ENCODE data around the gene SND1.

SND1 gene

DNA sequence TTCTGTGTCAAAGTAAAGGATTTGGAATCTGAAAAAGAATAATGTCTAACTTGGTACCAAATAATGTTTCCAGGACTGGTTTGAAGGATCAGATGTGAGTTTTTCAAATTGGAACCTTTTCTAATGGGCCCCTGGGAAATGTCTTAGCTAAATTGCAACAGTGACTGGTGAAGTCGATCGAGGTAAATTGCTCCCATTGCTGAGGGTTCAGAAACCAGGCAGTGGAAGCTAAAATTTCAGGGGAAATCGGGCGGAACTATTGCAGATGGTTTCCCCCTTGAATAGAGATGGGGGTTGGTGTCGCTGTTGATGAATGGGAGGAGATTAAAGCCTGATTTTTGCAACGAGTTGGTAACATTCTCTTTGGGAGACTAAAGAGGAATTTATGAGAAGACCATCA lies 112.7 kb downstream of the SND1 start:
- TF ChIP-seq, protein P1, sequence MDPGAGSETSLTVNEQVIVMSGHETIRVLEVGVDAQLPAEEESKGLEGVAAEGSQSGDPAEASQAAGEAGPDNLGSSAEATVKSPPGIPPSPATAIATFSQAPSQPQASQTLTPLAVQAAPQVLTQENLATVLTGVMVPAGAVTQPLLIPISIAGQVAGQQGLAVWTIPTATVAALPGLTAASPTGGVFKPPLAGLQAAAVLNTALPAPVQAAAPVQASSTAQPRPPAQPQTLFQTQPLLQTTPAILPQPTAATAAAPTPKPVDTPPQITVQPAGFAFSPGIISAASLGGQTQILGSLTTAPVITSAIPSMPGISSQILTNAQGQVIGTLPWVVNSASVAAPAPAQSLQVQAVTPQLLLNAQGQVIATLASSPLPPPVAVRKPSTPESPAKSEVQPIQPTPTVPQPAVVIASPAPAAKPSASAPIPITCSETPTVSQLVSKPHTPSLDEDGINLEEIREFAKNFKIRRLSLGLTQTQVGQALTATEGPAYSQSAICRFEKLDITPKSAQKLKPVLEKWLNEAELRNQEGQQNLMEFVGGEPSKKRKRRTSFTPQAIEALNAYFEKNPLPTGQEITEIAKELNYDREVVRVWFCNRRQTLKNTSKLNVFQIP (CRISPR knock-in tag; IDR thresholded peaks at IDR 0.05; ENCODE audit: borderline replicate concordance, low read depth) = no peak
- TF ChIP-seq GLIS3 (CRISPR knock-in tag; IDR thresholded peaks at IDR 0.05) (no peak), ZNF8 (CRISPR knock-in tag; IDR thresholded peaks at IDR 0.05) (no peak)
- TF ChIP-seq, protein P2, sequence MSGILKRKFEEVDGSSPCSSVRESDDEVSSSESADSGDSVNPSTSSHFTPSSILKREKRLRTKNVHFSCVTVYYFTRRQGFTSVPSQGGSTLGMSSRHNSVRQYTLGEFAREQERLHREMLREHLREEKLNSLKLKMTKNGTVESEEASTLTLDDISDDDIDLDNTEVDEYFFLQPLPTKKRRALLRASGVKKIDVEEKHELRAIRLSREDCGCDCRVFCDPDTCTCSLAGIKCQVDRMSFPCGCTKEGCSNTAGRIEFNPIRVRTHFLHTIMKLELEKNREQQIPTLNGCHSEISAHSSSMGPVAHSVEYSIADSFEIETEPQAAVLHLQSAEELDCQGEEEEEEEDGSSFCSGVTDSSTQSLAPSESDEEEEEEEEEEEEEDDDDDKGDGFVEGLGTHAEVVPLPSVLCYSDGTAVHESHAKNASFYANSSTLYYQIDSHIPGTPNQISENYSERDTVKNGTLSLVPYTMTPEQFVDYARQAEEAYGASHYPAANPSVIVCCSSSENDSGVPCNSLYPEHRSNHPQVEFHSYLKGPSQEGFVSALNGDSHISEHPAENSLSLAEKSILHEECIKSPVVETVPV (CRISPR knock-in tag; IDR thresholded peaks at IDR 0.05) = no peak
- ATAC-seq = no peak

DNA sequence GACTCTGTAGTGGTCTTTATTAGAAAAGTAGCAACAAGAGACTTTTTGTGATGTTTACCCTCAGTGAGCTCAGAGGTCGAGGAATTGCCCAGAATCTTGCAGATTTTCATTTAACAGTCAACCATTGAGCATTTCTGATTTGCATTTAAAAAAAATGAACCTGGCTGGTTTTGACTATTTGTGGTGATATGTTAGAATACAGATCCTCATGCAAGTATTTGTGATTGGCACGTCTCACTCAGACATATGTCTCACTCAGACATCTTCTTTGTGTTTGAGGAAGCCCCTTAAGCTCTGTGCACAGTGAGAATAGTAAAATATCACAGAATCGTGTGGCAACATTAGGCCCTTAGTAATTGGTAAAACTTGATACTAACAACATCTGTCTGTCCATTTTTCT lies 113.2 kb downstream of the SND1 start:
- TF ChIP-seq RARB (CRISPR knock-in tag; IDR thresholded peaks at IDR 0.05) = no peak
- no peak for TF ChIP-seq TCF4 (CRISPR knock-in tag; IDR thresholded peaks at IDR 0.05; ENCODE audit: borderline replicate concordance)
- no peak for TF ChIP-seq TOX (CRISPR knock-in tag; IDR thresholded peaks at IDR 0.05; ENCODE audit: borderline replicate concordance)
- no peak for TF ChIP-seq ZFP3 (CRISPR knock-in tag; IDR thresholded peaks at IDR 0.05)
- no peak for TF ChIP-seq BACH2 (CRISPR knock-in tag; IDR thresholded peaks at IDR 0.05; ENCODE audit: borderline replicate concordance)
- no peak for TF ChIP-seq PPARA (CRISPR knock-in tag; IDR thresholded peaks at IDR 0.05; ENCODE audit: borderline replicate concordance)
- TF ChIP-seq ESRRG (CRISPR knock-in tag; IDR thresholded peaks at IDR 0.05) = no peak
- no peak for TF ChIP-seq ZC3H10 (CRISPR knock-in tag; IDR thresholded peaks at IDR 0.05)
- no peak for TF ChIP-seq GLIS3 (CRISPR knock-in tag; IDR thresholded peaks at IDR 0.05)
- no peak for TF ChIP-seq OSR1 (CRISPR knock-in tag; IDR thresholded peaks at IDR 0.05)
- no peak for TF ChIP-seq ZNF8 (CRISPR knock-in tag; IDR thresholded peaks at IDR 0.05)
- TF ChIP-seq, protein P2 (CRISPR knock-in tag; IDR thresholded peaks at IDR 0.05) = no peak
- no peak for TF ChIP-seq ZNF565 (CRISPR knock-in tag; conservative IDR thresholded peaks at IDR 0.05; ENCODE audit: low read depth)
- no peak for TF ChIP-seq CSDC2 (CRISPR knock-in tag; IDR thresholded peaks at IDR 0.05)
- TF ChIP-seq, protein P3, sequence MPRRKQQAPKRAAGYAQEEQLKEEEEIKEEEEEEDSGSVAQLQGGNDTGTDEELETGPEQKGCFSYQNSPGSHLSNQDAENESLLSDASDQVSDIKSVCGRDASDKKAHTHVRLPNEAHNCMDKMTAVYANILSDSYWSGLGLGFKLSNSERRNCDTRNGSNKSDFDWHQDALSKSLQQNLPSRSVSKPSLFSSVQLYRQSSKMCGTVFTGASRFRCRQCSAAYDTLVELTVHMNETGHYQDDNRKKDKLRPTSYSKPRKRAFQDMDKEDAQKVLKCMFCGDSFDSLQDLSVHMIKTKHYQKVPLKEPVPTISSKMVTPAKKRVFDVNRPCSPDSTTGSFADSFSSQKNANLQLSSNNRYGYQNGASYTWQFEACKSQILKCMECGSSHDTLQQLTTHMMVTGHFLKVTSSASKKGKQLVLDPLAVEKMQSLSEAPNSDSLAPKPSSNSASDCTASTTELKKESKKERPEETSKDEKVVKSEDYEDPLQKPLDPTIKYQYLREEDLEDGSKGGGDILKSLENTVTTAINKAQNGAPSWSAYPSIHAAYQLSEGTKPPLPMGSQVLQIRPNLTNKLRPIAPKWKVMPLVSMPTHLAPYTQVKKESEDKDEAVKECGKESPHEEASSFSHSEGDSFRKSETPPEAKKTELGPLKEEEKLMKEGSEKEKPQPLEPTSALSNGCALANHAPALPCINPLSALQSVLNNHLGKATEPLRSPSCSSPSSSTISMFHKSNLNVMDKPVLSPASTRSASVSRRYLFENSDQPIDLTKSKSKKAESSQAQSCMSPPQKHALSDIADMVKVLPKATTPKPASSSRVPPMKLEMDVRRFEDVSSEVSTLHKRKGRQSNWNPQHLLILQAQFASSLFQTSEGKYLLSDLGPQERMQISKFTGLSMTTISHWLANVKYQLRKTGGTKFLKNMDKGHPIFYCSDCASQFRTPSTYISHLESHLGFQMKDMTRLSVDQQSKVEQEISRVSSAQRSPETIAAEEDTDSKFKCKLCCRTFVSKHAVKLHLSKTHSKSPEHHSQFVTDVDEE (CRISPR knock-in tag; IDR thresholded peaks at IDR 0.05) = no peak
- TF ChIP-seq, protein P1 (CRISPR knock-in tag; IDR thresholded peaks at IDR 0.05; ENCODE audit: borderline replicate concordance, low read depth) = no peak
- ATAC-seq = no peak

DNA sequence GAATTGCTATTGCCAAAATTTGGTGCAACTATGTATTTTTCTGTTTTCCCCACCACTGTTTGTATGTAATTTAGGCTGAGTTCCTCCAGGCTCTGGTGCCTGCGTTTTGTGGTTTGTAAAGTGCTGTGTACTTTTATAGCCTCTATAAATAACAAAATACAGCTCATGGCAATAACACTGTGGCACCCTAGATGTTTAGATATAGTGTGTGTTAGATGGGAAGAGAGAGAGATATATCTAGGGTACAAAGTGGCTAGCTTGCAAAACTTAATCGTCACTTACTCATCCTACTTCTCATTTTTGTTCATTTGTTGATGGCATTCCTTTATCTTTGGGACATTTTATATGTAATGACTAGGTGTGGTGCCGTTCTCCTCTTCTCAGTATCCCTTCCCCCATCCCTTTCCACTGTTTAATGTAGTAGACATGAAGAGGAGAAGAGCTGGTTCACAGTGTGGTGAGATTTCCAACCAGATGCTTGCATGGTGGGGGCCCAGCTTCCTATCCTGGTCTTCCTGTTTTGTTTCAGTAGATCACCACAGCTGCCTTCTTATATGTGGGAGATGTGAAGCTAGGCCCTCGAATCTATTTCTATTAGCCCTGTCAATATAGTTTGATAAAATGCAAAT lies 115.0 kb downstream of the SND1 start:
- TF ChIP-seq ARNTL (CRISPR knock-in tag; IDR thresholded peaks at IDR 0.05; ENCODE audit: borderline replicate concordance, low read depth) (no peak), ESRRG (CRISPR knock-in tag; IDR thresholded peaks at IDR 0.05) (no peak), ZNF565 (CRISPR knock-in tag; conservative IDR thresholded peaks at IDR 0.05; ENCODE audit: low read depth) (no peak), ZNF8 (CRISPR knock-in tag; IDR thresholded peaks at IDR 0.05) (no peak), PPARA (CRISPR knock-in tag; IDR thresholded peaks at IDR 0.05; ENCODE audit: borderline replicate concordance) (no peak), GLIS3 (CRISPR knock-in tag; IDR thresholded peaks at IDR 0.05) (no peak)
- ATAC-seq = no peak

DNA sequence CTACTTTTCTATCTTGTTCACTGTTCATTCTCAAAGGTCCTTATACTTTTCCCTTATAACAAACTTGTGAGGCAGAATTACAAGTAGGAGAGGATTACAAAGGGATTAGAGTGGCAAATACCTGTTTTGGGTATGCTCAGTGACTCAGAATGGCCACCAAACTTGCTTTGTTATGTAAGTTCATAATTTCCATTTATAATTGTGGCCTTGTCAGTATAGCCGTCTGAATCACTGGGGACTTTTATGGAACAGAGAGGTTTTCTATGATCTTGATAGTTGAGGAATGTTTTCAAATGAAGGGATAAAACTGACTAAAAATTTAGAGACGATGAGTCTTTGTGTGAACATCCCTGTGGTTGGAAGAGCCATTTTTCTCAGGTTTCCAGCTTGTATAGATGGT lies 116.2 kb downstream of the SND1 start:
- ATAC-seq = no peak
- no peak for TF ChIP-seq ZNF565 (CRISPR knock-in tag; conservative IDR thresholded peaks at IDR 0.05; ENCODE audit: low read depth)
- TF ChIP-seq ZFP30 (CRISPR knock-in tag; IDR thresholded peaks at IDR 0.05) = no peak
- no peak for TF ChIP-seq ZFP3 (CRISPR knock-in tag; IDR thresholded peaks at IDR 0.05)
- no peak for TF ChIP-seq TCF4 (CRISPR knock-in tag; IDR thresholded peaks at IDR 0.05; ENCODE audit: borderline replicate concordance)
- TF ChIP-seq GLIS3 (CRISPR knock-in tag; IDR thresholded peaks at IDR 0.05) = no peak
- no peak for TF ChIP-seq BACH2 (CRISPR knock-in tag; IDR thresholded peaks at IDR 0.05; ENCODE audit: borderline replicate concordance)
- no peak for TF ChIP-seq ISL1 (CRISPR knock-in tag; IDR thresholded peaks at IDR 0.05)
- no peak for TF ChIP-seq TOX (CRISPR knock-in tag; IDR thresholded peaks at IDR 0.05; ENCODE audit: borderline replicate concordance)
- no peak for TF ChIP-seq ARNTL (CRISPR knock-in tag; IDR thresholded peaks at IDR 0.05; ENCODE audit: borderline replicate concordance, low read depth)
- TF ChIP-seq ZNF70 (CRISPR knock-in tag; IDR thresholded peaks at IDR 0.05) = no peak
- no peak for TF ChIP-seq RARB (CRISPR knock-in tag; IDR thresholded peaks at IDR 0.05)
- TF ChIP-seq ZC3H10 (CRISPR knock-in tag; IDR thresholded peaks at IDR 0.05) = no peak
- TF ChIP-seq OSR1 (CRISPR knock-in tag; IDR thresholded peaks at IDR 0.05) = no peak
- TF ChIP-seq, protein P4, sequence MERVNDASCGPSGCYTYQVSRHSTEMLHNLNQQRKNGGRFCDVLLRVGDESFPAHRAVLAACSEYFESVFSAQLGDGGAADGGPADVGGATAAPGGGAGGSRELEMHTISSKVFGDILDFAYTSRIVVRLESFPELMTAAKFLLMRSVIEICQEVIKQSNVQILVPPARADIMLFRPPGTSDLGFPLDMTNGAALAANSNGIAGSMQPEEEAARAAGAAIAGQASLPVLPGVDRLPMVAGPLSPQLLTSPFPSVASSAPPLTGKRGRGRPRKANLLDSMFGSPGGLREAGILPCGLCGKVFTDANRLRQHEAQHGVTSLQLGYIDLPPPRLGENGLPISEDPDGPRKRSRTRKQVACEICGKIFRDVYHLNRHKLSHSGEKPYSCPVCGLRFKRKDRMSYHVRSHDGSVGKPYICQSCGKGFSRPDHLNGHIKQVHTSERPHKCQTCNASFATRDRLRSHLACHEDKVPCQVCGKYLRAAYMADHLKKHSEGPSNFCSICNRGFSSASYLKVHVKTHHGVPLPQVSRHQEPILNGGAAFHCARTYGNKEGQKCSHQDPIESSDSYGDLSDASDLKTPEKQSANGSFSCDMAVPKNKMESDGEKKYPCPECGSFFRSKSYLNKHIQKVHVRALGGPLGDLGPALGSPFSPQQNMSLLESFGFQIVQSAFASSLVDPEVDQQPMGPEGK (CRISPR knock-in tag; IDR thresholded peaks at IDR 0.05; ENCODE audit: borderline replicate concordance) = no peak
